ENCODE data around the gene ENTPD3.

The ENTPD3 gene, protein sequence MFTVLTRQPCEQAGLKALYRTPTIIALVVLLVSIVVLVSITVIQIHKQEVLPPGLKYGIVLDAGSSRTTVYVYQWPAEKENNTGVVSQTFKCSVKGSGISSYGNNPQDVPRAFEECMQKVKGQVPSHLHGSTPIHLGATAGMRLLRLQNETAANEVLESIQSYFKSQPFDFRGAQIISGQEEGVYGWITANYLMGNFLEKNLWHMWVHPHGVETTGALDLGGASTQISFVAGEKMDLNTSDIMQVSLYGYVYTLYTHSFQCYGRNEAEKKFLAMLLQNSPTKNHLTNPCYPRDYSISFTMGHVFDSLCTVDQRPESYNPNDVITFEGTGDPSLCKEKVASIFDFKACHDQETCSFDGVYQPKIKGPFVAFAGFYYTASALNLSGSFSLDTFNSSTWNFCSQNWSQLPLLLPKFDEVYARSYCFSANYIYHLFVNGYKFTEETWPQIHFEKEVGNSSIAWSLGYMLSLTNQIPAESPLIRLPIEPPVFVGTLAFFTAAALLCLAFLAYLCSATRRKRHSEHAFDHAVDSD

GRCh38 chr3:40387001-40387894 lies at the start of gene ENTPD3:
ENTPD3 (plus strand) TSS chr3:40387184; CDS start chr3:40388058, 874 bp downstream.
- no peak for TF ChIP-seq CTCF (IDR thresholded peaks at IDR 0.05; ENCODE audit: extremely low read depth, missing control alignments)
- DNase-seq (ENCODE audit: low spot score), result no peak

- no peak for TF ChIP-seq CTCF (IDR thresholded peaks at IDR 0.05; ENCODE audit: extremely low read depth, missing control alignments)
- DNase-seq (ENCODE audit: low spot score), result no peak
Measured at GRCh38 chr3:40339871-40340270, 47.1 kb upstream of the ENTPD3 start.

GRCh38 chr3:40340541-40341170 lies 46.3 kb upstream of the ENTPD3 start:
- TF ChIP-seq CTCF (IDR thresholded peaks at IDR 0.05; ENCODE audit: extremely low read depth, missing control alignments), result no peak

GRCh38 chr3:40341671-40342070 lies 45.3 kb upstream of the ENTPD3 start:
- no peak for TF ChIP-seq CTCF (IDR thresholded peaks at IDR 0.05; ENCODE audit: extremely low read depth, missing control alignments)
- no peak for DNase-seq (ENCODE audit: low spot score)

More at GRCh38 chr3:40340541-40341170, 46.3 kb upstream of the ENTPD3 start:
- DNase-seq (ENCODE audit: low spot score), result no peak

DNA sequence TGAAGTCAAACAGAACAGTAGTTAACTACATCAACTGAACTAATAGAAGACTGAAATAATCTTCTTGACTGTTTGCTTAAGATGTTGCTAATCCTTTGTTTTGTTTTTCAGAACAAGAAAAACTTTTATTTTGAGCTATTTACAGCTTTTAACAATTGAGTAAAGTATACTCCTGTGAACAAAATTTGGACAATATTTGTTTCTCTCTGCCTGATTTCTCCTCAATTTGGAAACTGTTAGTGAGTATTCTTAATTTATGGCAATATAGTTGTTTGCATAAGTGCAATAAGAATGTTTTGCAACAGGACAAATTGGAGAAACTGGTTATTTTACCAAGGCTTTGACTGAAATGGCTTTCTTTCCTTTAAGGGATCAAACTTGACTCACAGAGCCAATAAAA lies 36.5 kb upstream of the ENTPD3 start:
- TF ChIP-seq CTCF (IDR thresholded peaks at IDR 0.05; ENCODE audit: extremely low read depth, missing control alignments), result no peak
- no peak for DNase-seq (ENCODE audit: low spot score)

DNA sequence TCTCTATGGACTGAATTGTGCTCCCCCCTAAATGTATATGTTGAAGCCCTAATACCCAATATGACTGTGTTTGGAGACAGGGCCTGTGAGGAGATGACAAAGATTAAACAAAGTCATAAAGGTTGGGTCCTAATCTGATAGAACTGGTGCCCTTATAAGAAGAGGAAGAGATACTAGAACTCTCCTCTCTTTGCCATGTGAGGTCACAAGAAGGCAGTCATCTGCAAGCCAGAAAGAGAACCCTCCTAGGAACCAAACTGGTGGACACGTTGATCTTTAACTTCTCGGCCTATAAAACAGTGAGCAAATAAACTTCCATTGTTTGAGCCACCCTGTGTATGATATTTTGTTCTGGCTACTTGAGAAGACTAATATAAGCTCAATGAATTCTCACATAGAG lies 31.6 kb upstream of the ENTPD3 start:
- TF ChIP-seq CTCF (IDR thresholded peaks at IDR 0.05; ENCODE audit: extremely low read depth, missing control alignments), result no peak
- no peak for DNase-seq (ENCODE audit: low spot score)

Measured in GM20000 (cell line).